ENCODE measurements around the gene RRAD. TPM values are rescaled to one million over a fixed set of nuclear protein-coding genes. Genes with fewer than 3 reads are reported as not detected.
A peak's percentile ranks its signal among the peaks of the same experiment; 100 is the strongest.

Gene RRAD
- total RNA-seq, 1 donor from 2014 or later, result 32.9 TPM

DNA sequence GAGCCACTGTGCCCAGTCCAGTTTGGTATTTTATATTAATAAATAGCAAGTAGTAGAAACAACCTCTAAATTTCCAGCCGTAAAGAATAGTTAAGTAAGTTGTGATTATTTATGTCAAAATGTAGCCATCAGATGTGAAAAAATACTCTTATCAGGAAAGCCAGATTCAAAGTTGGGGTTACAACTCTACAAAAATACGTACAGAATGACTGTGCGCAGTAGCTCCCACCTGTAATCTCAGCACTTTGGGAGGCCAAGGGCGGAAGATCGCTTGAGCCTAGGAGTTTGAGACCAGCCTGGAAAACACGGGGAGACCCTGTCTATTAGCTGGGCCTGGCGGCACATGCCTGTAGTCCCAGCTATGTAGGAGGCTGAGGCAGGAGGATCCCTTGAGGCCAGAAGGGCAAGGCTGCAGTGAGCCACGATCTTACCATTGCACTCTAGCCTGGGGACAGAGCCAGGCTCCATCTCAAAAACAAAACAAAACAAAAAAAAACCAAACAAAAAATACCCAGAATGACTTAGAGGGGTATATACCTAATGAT, 43.3 kb downstream of the RRAD start:
- H3K27me3 ChIP-seq (ENCODE audit: control insufficient read depth, insufficient read depth, low read length), result no peaks in the 10 kb centered on the region
- peaks cover 1% of the 10 kb centered on the region for H3K36me3 ChIP-seq (ENCODE audit: control insufficient read depth, insufficient read depth, low read length)
- DNase-seq (ENCODE audit: low read depth), result no peak
- TF ChIP-seq, protein P1, sequence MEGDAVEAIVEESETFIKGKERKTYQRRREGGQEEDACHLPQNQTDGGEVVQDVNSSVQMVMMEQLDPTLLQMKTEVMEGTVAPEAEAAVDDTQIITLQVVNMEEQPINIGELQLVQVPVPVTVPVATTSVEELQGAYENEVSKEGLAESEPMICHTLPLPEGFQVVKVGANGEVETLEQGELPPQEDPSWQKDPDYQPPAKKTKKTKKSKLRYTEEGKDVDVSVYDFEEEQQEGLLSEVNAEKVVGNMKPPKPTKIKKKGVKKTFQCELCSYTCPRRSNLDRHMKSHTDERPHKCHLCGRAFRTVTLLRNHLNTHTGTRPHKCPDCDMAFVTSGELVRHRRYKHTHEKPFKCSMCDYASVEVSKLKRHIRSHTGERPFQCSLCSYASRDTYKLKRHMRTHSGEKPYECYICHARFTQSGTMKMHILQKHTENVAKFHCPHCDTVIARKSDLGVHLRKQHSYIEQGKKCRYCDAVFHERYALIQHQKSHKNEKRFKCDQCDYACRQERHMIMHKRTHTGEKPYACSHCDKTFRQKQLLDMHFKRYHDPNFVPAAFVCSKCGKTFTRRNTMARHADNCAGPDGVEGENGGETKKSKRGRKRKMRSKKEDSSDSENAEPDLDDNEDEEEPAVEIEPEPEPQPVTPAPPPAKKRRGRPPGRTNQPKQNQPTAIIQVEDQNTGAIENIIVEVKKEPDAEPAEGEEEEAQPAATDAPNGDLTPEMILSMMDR (IDR thresholded peaks at IDR 0.05; ENCODE audit: insufficient read depth, low read length, poor library complexity, severe bottlenecking), result no peak
- no peak overlapping the region for H3K4me3 ChIP-seq (ENCODE audit: low read depth, low read length)

GRCh38 chr16:66881560-66881959, 43.8 kb downstream of the RRAD start:
- TF ChIP-seq, protein P1 (IDR thresholded peaks at IDR 0.05; ENCODE audit: insufficient read depth, low read length, poor library complexity, severe bottlenecking), result no peak
- Histone ChIP-seq H3K27me3 (ENCODE audit: control insufficient read depth, insufficient read depth, low read length) (no peaks in the 10 kb centered on the region), H3K4me3 (ENCODE audit: low read depth, low read length) (peak overlapping the region; percentile 74), H3K36me3 (ENCODE audit: control insufficient read depth, insufficient read depth, low read length) (peaks cover 1% of the 10 kb centered on the region)
- DNase-seq (ENCODE audit: low read depth), result no peak

GRCh38 chr16:66881014-66881417, 44.3 kb downstream of the RRAD start:
- Histone ChIP-seq H3K27me3 (ENCODE audit: control insufficient read depth, insufficient read depth, low read length) (no peaks in the 10 kb centered on the region), H3K36me3 (ENCODE audit: control insufficient read depth, insufficient read depth, low read length) (peaks cover 1% of the 10 kb centered on the region), H3K4me3 (ENCODE audit: low read depth, low read length) (peak overlapping the region; percentile 74)
- no peak for DNase-seq (ENCODE audit: low read depth)
- TF ChIP-seq, protein P1 (IDR thresholded peaks at IDR 0.05; ENCODE audit: insufficient read depth, low read length, poor library complexity, severe bottlenecking), result no peak

GRCh38 chr16:66880288-66881013, 44.9 kb downstream of the RRAD start, which contains the start of gene PDP2:
Gene PDP2 (plus strand): TSS chr16:66880515. CDS start chr16:66884285, 3,770 bp downstream.
- peak; percentile 64 for DNase-seq (ENCODE audit: low read depth)
- Histone ChIP-seq H3K27me3 (ENCODE audit: control insufficient read depth, insufficient read depth, low read length) (no peaks in the 10 kb centered on the region), H3K4me3 (ENCODE audit: low read depth, low read length) (peak within 1 kb of the TSS; percentile 74), H3K36me3 (ENCODE audit: control insufficient read depth, insufficient read depth, low read length) (peaks cover 1% of the 10 kb centered on the region)
- TF ChIP-seq, protein P1 (IDR thresholded peaks at IDR 0.05; ENCODE audit: insufficient read depth, low read length, poor library complexity, severe bottlenecking), result no peak

GRCh38 chr16:66878067-66878466, 47.3 kb downstream of the RRAD start:
- TF ChIP-seq, protein P1 (IDR thresholded peaks at IDR 0.05; ENCODE audit: insufficient read depth, low read length, poor library complexity, severe bottlenecking), result no peak
- Histone ChIP-seq H3K36me3 (ENCODE audit: control insufficient read depth, insufficient read depth, low read length) (no peaks in the 10 kb centered on the region), H3K27me3 (ENCODE audit: control insufficient read depth, insufficient read depth, low read length) (no peaks in the 10 kb centered on the region), H3K4me3 (ENCODE audit: low read depth, low read length) (no peak overlapping the region)
- DNase-seq (ENCODE audit: low read depth), result no peak

All from kidney epithelial cell (primary cell).